ENCODE results near the gene NPAS2. TPM values are rescaled to one million over a fixed set of nuclear protein-coding genes. Genes with fewer than 3 reads are reported as not detected.
A peak's percentile ranks its signal among the peaks of the same experiment; 100 is the strongest.

The NPAS2 gene
- total and polyA plus RNA-seq, 2 donors (not counting 3 experiments of a cell fraction or from before 2014, with no cell fraction given) = 29.0 to 53.9 TPM

DNA sequence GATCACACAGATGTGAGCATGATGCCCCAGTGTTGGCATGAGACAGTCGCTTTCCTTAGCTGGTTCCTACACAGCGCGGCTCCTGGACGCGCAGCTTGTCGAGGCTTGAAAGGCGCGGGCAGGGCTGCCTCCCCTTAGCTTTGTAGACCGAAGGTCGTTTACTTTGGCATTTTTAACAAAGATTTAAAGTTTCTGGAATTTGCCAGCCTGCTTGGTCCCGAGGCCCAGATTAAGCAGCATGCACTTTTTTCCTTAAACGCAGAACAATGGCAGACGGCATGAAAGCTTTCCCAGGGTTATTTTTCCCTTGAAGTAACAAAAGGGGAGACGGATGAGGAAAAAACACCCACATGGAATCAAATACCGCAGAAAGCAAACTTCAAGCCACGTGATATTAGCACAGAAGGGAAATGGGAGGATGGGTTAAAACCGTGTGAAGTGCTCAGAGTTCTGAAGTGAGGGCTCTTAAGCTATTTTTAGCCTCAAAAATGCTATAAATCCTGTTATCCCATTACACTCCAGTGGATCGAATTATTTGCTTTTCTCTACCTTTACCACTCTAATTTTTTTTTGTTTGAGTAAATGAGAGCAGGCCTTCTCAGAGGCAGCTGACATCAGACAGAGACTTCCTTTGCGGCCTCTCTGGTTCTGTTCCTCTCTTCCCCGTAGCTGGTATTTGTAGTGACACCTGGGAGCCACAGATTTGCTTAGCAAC is 55.7 kb downstream of the NPAS2 start:
- ChIA-PET POLR2A (interaction anchor here (0.6 kb wide), 1 partner anchor 19 kb away, joined by 5 read pairs; no protein-coding TSS in a partner anchor), CTCF (interaction anchor here (0.9 to 1.5 kb wide), 8 partner anchors 9 to 146 kb away, joined by 3 to 11 read pairs (median 4); no protein-coding TSS in a partner anchor)
- Histone ChIP-seq H3K9ac (replicated peaks; ENCODE audit: extremely low read depth, insufficient read depth, low read length) (peak overlapping the region; percentile 51), H3K27me3 (ENCODE audit: control insufficient read depth in 2 of 2, insufficient read depth in 2 of 2, low read length in 2 of 2) (no peaks in the 10 kb centered on the region), H4K20me1 (replicated peaks; ENCODE audit: control insufficient read depth, extremely low read depth, insufficient read depth, low read length) (no peaks in the 10 kb centered on the region), H3K36me3 (ENCODE audit: control insufficient read depth in 2 of 2, extremely low read depth in 1 of 2, insufficient read depth in 2 of 2, low read length in 2 of 2) (no peaks in the 10 kb centered on the region), H3K4me3 (replicated peaks in 1 of 3; ENCODE audit: insufficient read depth in 1 of 3, low read depth in 1 of 3, low read length in 3 of 3) (no peak overlapping the region), H3K9me1 (replicated peaks; ENCODE audit: control insufficient read depth, extremely low read depth, insufficient read depth, low read length) (no peaks in the 10 kb centered on the region), H3K27ac (ENCODE audit: insufficient read depth, low read depth, low read length) (peak overlapping the region; percentile 71), H2AFZ (ENCODE audit: low read depth, low read length) (peak overlapping the region; percentile 30), H3K4me1 (ENCODE audit: control insufficient read depth, extremely low read depth, insufficient read depth, low read length) (peaks cover 49% of the 10 kb centered on the region), H3K4me2 (ENCODE audit: insufficient read depth, low read length) (peak overlapping the region; percentile 52), H3K9me3 (replicated peaks; ENCODE audit: control insufficient read depth, insufficient read depth, low read length) (no peaks in the 10 kb centered on the region), H3K79me2 (ENCODE audit: control insufficient read depth, insufficient read depth, low read length) (peaks cover 6% of the 10 kb centered on the region)
- DNase-seq (ENCODE audit: low read depth, low spot score) (peak; percentile 97), FAIRE-seq (peak; percentile 88)
- dilution Hi-C loops (cut with MboI; ENCODE audit: extremely low pct_ligation_motif_present, low sequenced_read_pairs) = no loop called here
- TF ChIP-seq, protein P1, sequence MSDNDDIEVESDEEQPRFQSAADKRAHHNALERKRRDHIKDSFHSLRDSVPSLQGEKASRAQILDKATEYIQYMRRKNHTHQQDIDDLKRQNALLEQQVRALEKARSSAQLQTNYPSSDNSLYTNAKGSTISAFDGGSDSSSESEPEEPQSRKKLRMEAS (IDR thresholded peaks at IDR 0.05; ENCODE audit: insufficient read depth, insufficient read length) = peak; percentile 80
- peak; percentile 31 for TF ChIP-seq JUN (IDR thresholded peaks at IDR 0.05; ENCODE audit: borderline replicate concordance, insufficient read depth, insufficient read length, low read depth)
- no peak for TF ChIP-seq GATA2 (IDR thresholded peaks at IDR 0.05; ENCODE audit: insufficient read depth, insufficient read length, low read depth, low read length)
- BruUV-seq (replicated peaks) = TSS peak; percentile 17
- intact Hi-C loops (cut with micrococcal nuclease) = loop anchor here (1.0 kb wide), 1 partner anchor 54 kb away; no protein-coding TSS in a partner anchor

DNA sequence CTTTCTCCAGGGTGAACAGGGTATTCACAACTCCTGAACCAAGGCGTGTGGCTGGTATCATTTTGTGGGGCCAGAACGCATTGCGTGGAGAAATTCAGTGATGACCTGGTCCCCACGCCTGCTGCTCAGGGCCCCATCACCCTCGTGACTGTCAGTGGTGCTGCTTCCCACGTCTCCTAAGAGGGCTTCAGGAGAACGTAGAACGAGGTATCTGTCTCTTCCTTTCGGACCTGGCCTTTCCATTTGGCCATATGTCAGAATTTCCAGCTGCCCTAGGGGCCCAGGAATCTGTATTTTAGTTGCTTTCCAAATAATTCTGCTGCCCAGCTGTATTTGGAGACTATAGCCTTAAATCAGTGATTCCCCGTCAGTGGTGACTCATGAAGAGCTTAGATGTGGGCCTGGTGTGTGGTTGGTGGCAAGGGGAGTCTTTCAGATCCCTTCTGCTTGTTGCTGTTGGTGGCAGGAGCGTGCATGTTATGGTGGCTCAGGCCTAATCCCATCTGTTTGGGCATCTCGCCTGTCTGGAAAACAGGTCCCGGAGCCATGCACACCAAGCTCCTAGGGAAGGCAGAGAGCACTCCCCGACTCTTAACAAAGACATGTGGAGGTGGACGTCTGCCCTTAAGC is 56.4 kb downstream of the NPAS2 start:
- no peak for DNase-seq (ENCODE audit: low read depth, low spot score)
- Histone ChIP-seq H2AFZ (ENCODE audit: low read depth, low read length) (no peak overlapping the region), H3K4me2 (ENCODE audit: insufficient read depth, low read length) (no peak overlapping the region), H3K36me3 (ENCODE audit: control insufficient read depth in 2 of 2, extremely low read depth in 1 of 2, insufficient read depth in 2 of 2, low read length in 2 of 2) (no peaks in the 10 kb centered on the region), H3K9me3 (replicated peaks; ENCODE audit: control insufficient read depth, insufficient read depth, low read length) (no peaks in the 10 kb centered on the region), H3K79me2 (ENCODE audit: control insufficient read depth, insufficient read depth, low read length) (peaks cover 9% of the 10 kb centered on the region), H3K9me1 (replicated peaks; ENCODE audit: control insufficient read depth, extremely low read depth, insufficient read depth, low read length) (no peaks in the 10 kb centered on the region), H3K27ac (ENCODE audit: insufficient read depth, low read depth, low read length) (peak overlapping the region; percentile 71), H3K4me1 (ENCODE audit: control insufficient read depth, extremely low read depth, insufficient read depth, low read length) (peaks cover 55% of the 10 kb centered on the region), H3K27me3 (ENCODE audit: control insufficient read depth in 2 of 2, insufficient read depth in 2 of 2, low read length in 2 of 2) (no peaks in the 10 kb centered on the region), H3K9ac (replicated peaks; ENCODE audit: extremely low read depth, insufficient read depth, low read length) (peak overlapping the region; percentile 51), H3K4me3 (replicated peaks in 1 of 3; ENCODE audit: insufficient read depth in 1 of 3, low read depth in 1 of 3, low read length in 3 of 3) (no peak overlapping the region), H4K20me1 (replicated peaks; ENCODE audit: control insufficient read depth, extremely low read depth, insufficient read depth, low read length) (no peaks in the 10 kb centered on the region)
- POLR2A ChIA-PET = no interaction called here
- CTCF ChIA-PET = interaction anchor here (1.0 to 2.4 kb wide), 7 partner anchors 8 to 147 kb away, joined by 3 to 11 read pairs (median 6); no protein-coding TSS in a partner anchor
- intact Hi-C loops (cut with micrococcal nuclease) (no loop called here), dilution Hi-C loops (cut with MboI; ENCODE audit: extremely low pct_ligation_motif_present, low sequenced_read_pairs) (no loop called here)
- FAIRE-seq = no peak
- no TSS peak for BruUV-seq (replicated peaks)
- TF ChIP-seq MYC (IDR thresholded peaks at IDR 0.05; ENCODE audit: low read depth, low read length) (no peak), EZH2 (IDR thresholded peaks at IDR 0.05; ENCODE audit: borderline replicate concordance, low read depth, low read length, severe bottlenecking) (no peak), POLR2A (IDR thresholded peaks at IDR 0.05; ENCODE audit: low read depth, low read length) (no peak), FOS (IDR thresholded peaks at IDR 0.05; ENCODE audit: borderline replicate concordance, insufficient read depth, low read length) (no peak), POLR2AphosphoS5 (IDR thresholded peaks at IDR 0.05; ENCODE audit: insufficient read depth, low read depth, low read length) (no peak), GATA2 (IDR thresholded peaks at IDR 0.05; ENCODE audit: insufficient read depth, insufficient read length, low read depth, low read length) (no peak)
- TF ChIP-seq, protein P1 (IDR thresholded peaks at IDR 0.05; ENCODE audit: insufficient read depth, insufficient read length) = no peak
